ENCODE data around the gene SLC22A13. TPM values are rescaled to one million over a fixed set of nuclear protein-coding genes. Genes with fewer than 3 reads are reported as not detected.

SLC22A13 gene
- total and polyA plus RNA-seq, 9 of the 15 experiments (the other 6 are each of a cell fraction or from before 2014, with no cell fraction given) = 0.09 to 0.49 (median 0.17) TPM; not detected in 3

- FAIRE-seq (no peak), ATAC-seq (peak; percentile 23), DNase-seq (ENCODE audit: extremely low read depth in 1 of 4, low spot score in 3 of 4) (no peak)
- POLR2A ChIA-PET = interaction anchor here (0.8 to 0.9 kb wide), 2 partner anchors 11 to 19 kb away, joined by 3 read pairs; no protein-coding TSS in a partner anchor
- no peak overlapping the region for H3K4me3 ChIP-seq
- peaks cover 0 to 14% of the 10 kb centered on the region in 2 experiments; a peak in 2 of 5 replicates for H3K4me1 ChIP-seq (replicated peaks in 1 of 2; ENCODE audit: control insufficient read depth in 2 of 2, insufficient read depth in 2 of 2, low read length in 2 of 2)
- H3K9me3 ChIP-seq (replicated peaks; ENCODE audit: control insufficient read depth, insufficient read depth, low read depth, low read length) = no peaks in the 10 kb centered on the region
- H3K27me3 ChIP-seq (ENCODE audit: control insufficient read depth in 2 of 2, insufficient read depth in 2 of 2, low read length in 2 of 2) = no peaks in the 10 kb centered on the region; a peak in 3 of 5 replicates
- peak overlapping the region in 1 of 2 experiments; percentile 47; a peak in 1 of 4 replicates for H3K9ac ChIP-seq (ENCODE audit: insufficient read depth in 1 of 2, low read depth in 2 of 2, low read length in 2 of 2)
- H3K79me2 ChIP-seq (ENCODE audit: control insufficient read depth, insufficient read depth, low read length) = no peaks in the 10 kb centered on the region
- CTCF ChIA-PET (ENCODE audit: low intra/inter-chr PET ratio) = no interaction called here
- no peak overlapping the region for H3K4me2 ChIP-seq (ENCODE audit: insufficient read depth, low read length)
- in situ Hi-C loops (cut with MboI) (no loop called here), intact Hi-C loops (cut with micrococcal nuclease) (no loop called here)
- no peaks in the 10 kb centered on the region for H3K36me3 ChIP-seq (ENCODE audit: control insufficient read depth, insufficient read depth, low read length)
- BruUV-seq (replicated peaks) = no TSS peak
- no peak overlapping the region for H3K27ac ChIP-seq (ENCODE audit: extremely low read depth, low read depth, low read length)
- TF ChIP-seq ZNF395 (CRISPR knock-in tag; IDR thresholded peaks at IDR 0.05) (0 out of 2 replicates have a peak, but pooled peaks have one; percentile 41), MCM7 (IDR thresholded peaks at IDR 0.05) (no peak)
- 57% methylated on average over 8 of the region's 8 CpGs for WGBS (ENCODE audit: insufficient coverage, low coverage, missing lambda C conversion rate)
- peaks cover 3% of the 10 kb centered on the region for H3K9me1 ChIP-seq (ENCODE audit: control insufficient read depth, insufficient read depth, low read length)
- peak overlapping the region; percentile 69 for H2AFZ ChIP-seq (ENCODE audit: low read depth, low read length)
- H4K20me1 ChIP-seq (replicated peaks; ENCODE audit: control insufficient read depth, insufficient read depth, low read length) = no peaks in the 10 kb centered on the region
Measured at GRCh38 chr3:38275658-38276057, 10.0 kb downstream of the SLC22A13 start.

Data from K562 (cell line).